ENCODE data around the gene ZNF423. TPM values are rescaled to one million over a fixed set of nuclear protein-coding genes. Genes with fewer than 3 reads are reported as not detected.

The ZNF423 gene
- total RNA-seq, 3 donors from 2014 or later = 0.03 TPM; not detected in 2

- ATAC-seq = no peak
- DNase-seq = no peak
- H3K9me3 Mint-ChIP-seq = no peaks in the 10 kb centered on the region
- no peaks in the 10 kb centered on the region for H3K4me1 Mint-ChIP-seq (ENCODE audit: low read depth)
- no peaks in the 10 kb centered on the region for H3K27me3 Mint-ChIP-seq (ENCODE audit: low read depth)
- H3K4me3 Mint-ChIP-seq = no peak overlapping the region
- no peaks in the 10 kb centered on the region for H3K36me3 Mint-ChIP-seq (ENCODE audit: insufficient read depth)
Observed at GRCh38 chr16:49661465-49662187, 194.3 kb downstream of the ZNF423 start.

DNA sequence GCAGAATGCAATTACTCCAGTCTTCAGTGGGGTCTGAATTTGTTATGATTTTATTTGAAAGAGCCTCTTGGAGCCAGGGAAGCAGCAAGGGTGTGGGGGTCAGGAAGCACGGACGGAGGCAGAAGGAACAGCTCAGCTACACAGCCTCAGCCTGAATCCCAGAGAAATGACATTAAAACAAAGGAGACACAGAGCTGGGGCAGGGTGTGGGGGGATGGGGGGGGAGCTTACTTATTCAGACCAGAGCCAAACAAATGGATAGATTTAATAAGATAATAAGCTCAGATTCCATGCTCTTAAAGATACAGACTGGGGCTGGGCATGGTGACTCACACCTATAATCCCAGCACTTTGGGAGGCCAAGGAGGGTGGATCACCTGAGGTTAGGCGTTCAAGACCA lies 195.3 kb downstream of the ZNF423 start:
- Mint-ChIP-seq H3K4me1 (ENCODE audit: low read depth) (no peaks in the 10 kb centered on the region), H3K9me3 (no peaks in the 10 kb centered on the region)
- no peak for DNase-seq

GRCh38 chr16:49659356-49659755 lies 196.6 kb downstream of the ZNF423 start:
- ATAC-seq = no peak
- Mint-ChIP-seq H3K9me3 (no peaks in the 10 kb centered on the region), H3K4me1 (ENCODE audit: low read depth) (no peaks in the 10 kb centered on the region), H3K27me3 (ENCODE audit: low read depth) (no peaks in the 10 kb centered on the region), H3K4me3 (no peak overlapping the region), H3K36me3 (ENCODE audit: insufficient read depth) (no peaks in the 10 kb centered on the region)
- no peak for DNase-seq

More for the DNA sequence above, 195.3 kb downstream of the ZNF423 start:
- Mint-ChIP-seq H3K27me3 (ENCODE audit: low read depth) (no peaks in the 10 kb centered on the region), H3K36me3 (ENCODE audit: insufficient read depth) (no peaks in the 10 kb centered on the region), H3K4me3 (no peak overlapping the region)
- ATAC-seq = no peak

DNA sequence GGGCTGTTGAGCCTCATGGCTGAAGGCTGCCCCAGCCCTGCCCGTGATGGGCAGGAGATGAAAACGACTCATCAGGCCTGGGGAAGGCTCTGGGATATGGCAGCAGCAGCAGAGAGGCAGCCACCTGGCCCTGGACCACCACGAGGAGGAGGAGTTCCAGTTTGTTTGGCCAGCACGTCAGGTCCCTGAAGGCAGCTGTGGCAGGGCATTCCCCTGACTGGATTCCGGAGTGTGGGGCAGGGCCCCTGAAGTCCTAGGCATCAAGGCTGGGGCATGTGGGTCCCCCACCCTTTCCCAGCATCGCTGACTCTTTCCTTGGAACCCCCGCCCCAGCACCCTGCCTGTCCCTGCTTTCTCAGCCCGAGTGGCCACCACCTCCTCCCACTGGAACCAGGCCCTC lies 197.4 kb downstream of the ZNF423 start:
- Mint-ChIP-seq H3K4me1 (ENCODE audit: low read depth) (no peaks in the 10 kb centered on the region), H3K36me3 (ENCODE audit: insufficient read depth) (no peaks in the 10 kb centered on the region), H3K4me3 (no peak overlapping the region), H3K27me3 (ENCODE audit: low read depth) (no peaks in the 10 kb centered on the region), H3K9me3 (no peaks in the 10 kb centered on the region)
- no peak for DNase-seq
- ATAC-seq = no peak

GRCh38 chr16:49657736-49658465 lies 198.0 kb downstream of the ZNF423 start:
- ATAC-seq (no peak), DNase-seq (no peak)
- no peaks in the 10 kb centered on the region for H3K4me1 Mint-ChIP-seq (ENCODE audit: low read depth)
- H3K36me3 Mint-ChIP-seq (ENCODE audit: insufficient read depth) = no peaks in the 10 kb centered on the region
- H3K27me3 Mint-ChIP-seq (ENCODE audit: low read depth) = no peaks in the 10 kb centered on the region
- H3K4me3 Mint-ChIP-seq = no peak overlapping the region
- H3K9me3 Mint-ChIP-seq = no peaks in the 10 kb centered on the region

- no peaks in the 10 kb centered on the region for H3K27me3 Mint-ChIP-seq (ENCODE audit: low read depth)
- ATAC-seq (no peak), DNase-seq (no peak)
- H3K4me1 Mint-ChIP-seq (ENCODE audit: low read depth) = no peaks in the 10 kb centered on the region
- H3K4me3 Mint-ChIP-seq = no peak overlapping the region
- no peaks in the 10 kb centered on the region for H3K9me3 Mint-ChIP-seq
- H3K36me3 Mint-ChIP-seq (ENCODE audit: insufficient read depth) = no peaks in the 10 kb centered on the region
Observed at GRCh38 chr16:49654425-49654824, 201.5 kb downstream of the ZNF423 start.

- no peak for ATAC-seq
- Mint-ChIP-seq H3K36me3 (ENCODE audit: insufficient read depth) (no peaks in the 10 kb centered on the region), H3K9me3 (peaks cover 4% of the 10 kb centered on the region), H3K27me3 (ENCODE audit: low read depth) (no peaks in the 10 kb centered on the region), H3K4me3 (no peak overlapping the region), H3K4me1 (ENCODE audit: low read depth) (no peaks in the 10 kb centered on the region)
- no peak for DNase-seq
Observed at GRCh38 chr16:49653577-49653976, 202.3 kb downstream of the ZNF423 start.

- Mint-ChIP-seq H3K9me3 (peaks cover 5% of the 10 kb centered on the region), H3K27me3 (ENCODE audit: low read depth) (no peaks in the 10 kb centered on the region), H3K4me3 (no peak overlapping the region), H3K36me3 (ENCODE audit: insufficient read depth) (no peaks in the 10 kb centered on the region), H3K4me1 (ENCODE audit: low read depth) (no peaks in the 10 kb centered on the region)
- ATAC-seq = no peak
- no peak for DNase-seq
Observed at GRCh38 chr16:49653173-49653570, 202.7 kb downstream of the ZNF423 start.

GRCh38 chr16:49652456-49653172 lies 203.3 kb downstream of the ZNF423 start:
- Mint-ChIP-seq H3K27me3 (ENCODE audit: low read depth) (no peaks in the 10 kb centered on the region), H3K36me3 (ENCODE audit: insufficient read depth) (no peaks in the 10 kb centered on the region), H3K4me1 (ENCODE audit: low read depth) (no peaks in the 10 kb centered on the region), H3K9me3 (peaks cover 11% of the 10 kb centered on the region), H3K4me3 (no peak overlapping the region)
- DNase-seq (no peak), ATAC-seq (no peak)

- H3K4me3 Mint-ChIP-seq = no peak overlapping the region
- no peaks in the 10 kb centered on the region for H3K36me3 Mint-ChIP-seq (ENCODE audit: insufficient read depth)
- no peak for ATAC-seq
- no peaks in the 10 kb centered on the region for H3K4me1 Mint-ChIP-seq (ENCODE audit: low read depth)
- peaks cover 17% of the 10 kb centered on the region for H3K9me3 Mint-ChIP-seq
- no peak for DNase-seq
- H3K27me3 Mint-ChIP-seq (ENCODE audit: low read depth) = no peaks in the 10 kb centered on the region
Observed at GRCh38 chr16:49651996-49652395, 203.9 kb downstream of the ZNF423 start.

DNA sequence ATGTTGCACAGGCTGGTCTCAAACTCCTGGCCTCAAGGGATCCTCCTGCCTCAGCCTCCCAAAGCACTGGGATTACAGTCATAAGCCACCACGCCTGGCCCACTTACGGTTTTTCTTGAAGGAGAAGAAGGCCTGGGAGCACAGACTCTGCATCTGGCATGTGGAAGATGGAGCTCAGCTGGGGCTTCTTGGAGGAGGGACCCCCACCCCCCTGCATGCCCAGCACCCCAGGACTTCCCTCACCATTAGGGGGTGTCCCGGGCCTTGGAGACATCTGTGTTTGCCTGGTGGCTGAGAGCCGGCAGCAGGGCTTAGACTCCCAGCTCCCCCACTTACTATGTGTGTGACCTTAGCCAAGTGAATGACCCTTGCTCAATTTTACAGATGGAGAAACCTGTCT lies 204.7 kb downstream of the ZNF423 start:
- DNase-seq = no peak
- ATAC-seq = no peak
- peaks cover 18% of the 10 kb centered on the region for H3K9me3 Mint-ChIP-seq
- H3K27me3 Mint-ChIP-seq (ENCODE audit: low read depth) = no peaks in the 10 kb centered on the region
- no peaks in the 10 kb centered on the region for H3K4me1 Mint-ChIP-seq (ENCODE audit: low read depth)
- H3K36me3 Mint-ChIP-seq (ENCODE audit: insufficient read depth) = no peaks in the 10 kb centered on the region
- no peak overlapping the region for H3K4me3 Mint-ChIP-seq

DNA sequence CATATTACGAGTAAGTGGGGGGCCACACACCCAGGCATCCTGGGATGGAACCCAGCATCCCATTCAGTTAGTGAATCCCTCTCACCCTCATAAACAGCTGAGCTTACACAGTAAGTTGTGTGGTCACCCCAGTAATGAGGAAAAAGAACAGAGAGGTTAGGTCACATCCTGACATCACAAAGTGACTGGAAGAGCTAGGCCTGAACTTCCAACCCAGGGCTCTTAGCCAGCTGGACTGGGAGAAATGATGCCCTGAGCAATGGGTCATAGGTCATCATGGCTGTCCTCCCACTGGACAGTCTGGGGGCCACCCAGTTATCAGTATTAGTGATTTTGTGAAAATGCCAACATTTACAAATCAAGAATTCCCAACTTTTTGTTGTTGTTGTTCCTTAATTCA lies 205.3 kb downstream of the ZNF423 start:
- Mint-ChIP-seq H3K4me1 (ENCODE audit: low read depth) (no peaks in the 10 kb centered on the region), H3K36me3 (ENCODE audit: insufficient read depth) (no peaks in the 10 kb centered on the region), H3K4me3 (no peak overlapping the region), H3K9me3 (peaks cover 20% of the 10 kb centered on the region), H3K27me3 (ENCODE audit: low read depth) (no peaks in the 10 kb centered on the region)
- DNase-seq (no peak), ATAC-seq (no peak)

GRCh38 chr16:49649013-49649765 lies 206.7 kb downstream of the ZNF423 start:
- H3K27me3 Mint-ChIP-seq (ENCODE audit: low read depth) = no peaks in the 10 kb centered on the region
- no peak for DNase-seq
- no peak overlapping the region for H3K4me3 Mint-ChIP-seq
- no peaks in the 10 kb centered on the region for H3K36me3 Mint-ChIP-seq (ENCODE audit: insufficient read depth)
- H3K4me1 Mint-ChIP-seq (ENCODE audit: low read depth) = no peaks in the 10 kb centered on the region
- no peak for ATAC-seq
- peaks cover 20% of the 10 kb centered on the region for H3K9me3 Mint-ChIP-seq

- ATAC-seq = no peak
- H3K4me3 Mint-ChIP-seq = no peak overlapping the region
- H3K9me3 Mint-ChIP-seq = peaks cover 20% of the 10 kb centered on the region
- H3K4me1 Mint-ChIP-seq (ENCODE audit: low read depth) = no peaks in the 10 kb centered on the region
- H3K27me3 Mint-ChIP-seq (ENCODE audit: low read depth) = peaks cover 1% of the 10 kb centered on the region
- H3K36me3 Mint-ChIP-seq (ENCODE audit: insufficient read depth) = no peaks in the 10 kb centered on the region
- no peak for DNase-seq
Observed at GRCh38 chr16:49647673-49648072, 208.2 kb downstream of the ZNF423 start.
